ENCODE measurements around the gene ARID4B.

ARID4B gene

GRCh38 chr1:235331401-235331800, 3.4 kb upstream of the ARID4B start:
- Histone ChIP-seq H3K36me3 (ENCODE audit: insufficient read depth, low read length) (peaks cover 47% of the 10 kb centered on the region), H3K79me2 (ENCODE audit: insufficient read depth, low read length) (peaks cover 90% of the 10 kb centered on the region), H3K4me2 (ENCODE audit: insufficient read depth, low read length) (peak overlapping the region; percentile 83), H2AFZ (ENCODE audit: low read depth, low read length) (no peak overlapping the region), H4K20me1 (ENCODE audit: insufficient read depth, low read length) (peaks cover 32% of the 10 kb centered on the region), H3K9ac (ENCODE audit: low read depth, low read length) (peak overlapping the region; percentile 77), H3K4me1 (ENCODE audit: insufficient read depth, low read length) (peaks cover 50% of the 10 kb centered on the region), H3K27ac (ENCODE audit: low read length) (no peak overlapping the region), H3K4me3 (ENCODE audit: low read depth in 1 of 2, low read length in 2 of 2) (peak overlapping the region in 1 of 2 experiments; percentile 81; a peak in 1 of 4 replicates), H3K9me3 (ENCODE audit: insufficient read depth, low read length, severe bottlenecking) (no peaks in the 10 kb centered on the region), H3K27me3 (ENCODE audit: insufficient read depth, low read length, poor library complexity) (no peaks in the 10 kb centered on the region)
- DNase-seq (no peak), ATAC-seq (ENCODE audit: insufficient read depth, low read depth) (no peak)
- TF ChIP-seq EZH2 (IDR thresholded peaks at IDR 0.05; ENCODE audit: borderline replicate concordance, low read depth, low read length, severe bottlenecking): no peak

DNA sequence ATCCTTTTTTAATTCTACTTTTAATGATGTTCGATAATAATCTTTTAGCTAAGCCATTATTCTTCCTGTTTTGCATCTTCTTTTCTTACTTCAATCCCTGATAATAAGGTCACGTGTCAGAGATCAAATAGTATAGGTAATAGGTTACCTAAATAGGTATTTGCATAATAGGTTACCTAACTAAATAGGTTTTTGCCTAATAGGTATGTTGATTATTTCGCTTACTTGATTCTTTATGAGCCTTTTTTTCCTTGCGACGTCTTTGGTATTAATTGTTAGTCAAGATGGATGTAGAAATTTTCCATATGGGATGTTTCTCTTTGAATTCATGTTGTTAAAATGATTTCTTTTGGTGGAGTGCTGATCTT, 2.9 kb upstream of the ARID4B start:
- Histone ChIP-seq H3K27ac (ENCODE audit: low read length) (no peak overlapping the region), H3K9me3 (ENCODE audit: insufficient read depth, low read length, severe bottlenecking) (no peaks in the 10 kb centered on the region), H4K20me1 (ENCODE audit: insufficient read depth, low read length) (peaks cover 37% of the 10 kb centered on the region), H3K4me1 (ENCODE audit: insufficient read depth, low read length) (peaks cover 50% of the 10 kb centered on the region), H3K4me3 (ENCODE audit: low read depth in 1 of 2, low read length in 2 of 2) (peak overlapping the region in 1 of 2 experiments; percentile 81; a peak in 1 of 4 replicates), H2AFZ (ENCODE audit: low read depth, low read length) (no peak overlapping the region), H3K79me2 (ENCODE audit: insufficient read depth, low read length) (peaks cover 92% of the 10 kb centered on the region), H3K36me3 (ENCODE audit: insufficient read depth, low read length) (peaks cover 45% of the 10 kb centered on the region), H3K9ac (ENCODE audit: low read depth, low read length) (peak overlapping the region; percentile 77), H3K27me3 (ENCODE audit: insufficient read depth, low read length, poor library complexity) (no peaks in the 10 kb centered on the region), H3K4me2 (ENCODE audit: insufficient read depth, low read length) (peak overlapping the region; percentile 83)
- no peak for DNase-seq
- no peak for ATAC-seq (ENCODE audit: insufficient read depth, low read depth)
- TF ChIP-seq, protein P1, sequence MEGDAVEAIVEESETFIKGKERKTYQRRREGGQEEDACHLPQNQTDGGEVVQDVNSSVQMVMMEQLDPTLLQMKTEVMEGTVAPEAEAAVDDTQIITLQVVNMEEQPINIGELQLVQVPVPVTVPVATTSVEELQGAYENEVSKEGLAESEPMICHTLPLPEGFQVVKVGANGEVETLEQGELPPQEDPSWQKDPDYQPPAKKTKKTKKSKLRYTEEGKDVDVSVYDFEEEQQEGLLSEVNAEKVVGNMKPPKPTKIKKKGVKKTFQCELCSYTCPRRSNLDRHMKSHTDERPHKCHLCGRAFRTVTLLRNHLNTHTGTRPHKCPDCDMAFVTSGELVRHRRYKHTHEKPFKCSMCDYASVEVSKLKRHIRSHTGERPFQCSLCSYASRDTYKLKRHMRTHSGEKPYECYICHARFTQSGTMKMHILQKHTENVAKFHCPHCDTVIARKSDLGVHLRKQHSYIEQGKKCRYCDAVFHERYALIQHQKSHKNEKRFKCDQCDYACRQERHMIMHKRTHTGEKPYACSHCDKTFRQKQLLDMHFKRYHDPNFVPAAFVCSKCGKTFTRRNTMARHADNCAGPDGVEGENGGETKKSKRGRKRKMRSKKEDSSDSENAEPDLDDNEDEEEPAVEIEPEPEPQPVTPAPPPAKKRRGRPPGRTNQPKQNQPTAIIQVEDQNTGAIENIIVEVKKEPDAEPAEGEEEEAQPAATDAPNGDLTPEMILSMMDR (IDR thresholded peaks at IDR 0.05; ENCODE audit: borderline replicate concordance, extremely low read depth, low read length, poor library complexity, severe bottlenecking): no peak
- no peak for TF ChIP-seq EZH2 (IDR thresholded peaks at IDR 0.05; ENCODE audit: borderline replicate concordance, low read depth, low read length, severe bottlenecking)

DNA sequence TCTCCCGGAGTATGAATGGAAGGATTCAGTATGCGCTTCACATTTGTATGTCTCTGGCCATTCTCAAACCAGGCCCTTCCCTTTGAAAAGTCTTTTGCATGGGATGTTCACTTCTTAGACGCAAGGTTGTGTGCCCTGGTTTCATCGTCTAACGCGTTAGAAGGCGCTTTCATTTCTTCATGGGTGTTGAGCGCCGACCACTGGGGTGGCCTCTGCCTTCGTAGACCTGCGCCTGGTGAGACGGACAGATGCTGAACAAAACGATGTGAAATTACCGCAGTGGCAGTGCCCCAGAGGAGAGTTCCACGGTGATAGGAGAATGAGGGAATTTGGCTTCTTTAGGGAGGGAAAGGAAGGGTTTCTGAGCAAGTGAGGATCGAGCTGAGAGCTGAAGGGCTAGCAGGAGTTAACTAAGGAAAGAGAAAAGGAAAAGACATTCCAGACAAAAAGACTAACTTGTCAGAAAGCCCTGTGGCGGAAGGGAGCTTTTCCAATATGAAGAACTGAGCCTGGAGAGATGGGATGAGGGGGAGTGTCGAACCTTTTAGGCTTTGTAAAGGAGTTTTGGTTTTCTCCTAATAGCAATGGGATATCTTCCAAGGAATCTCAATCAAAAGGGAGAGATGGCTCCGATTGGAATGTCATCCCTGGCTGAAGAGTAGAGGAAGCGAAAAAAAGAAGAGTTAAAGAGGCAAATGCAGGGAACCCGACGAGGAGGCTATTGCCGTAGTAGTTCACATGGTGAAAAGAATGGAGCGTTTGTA, 1.3 kb upstream of the ARID4B start:
- Histone ChIP-seq H3K9ac (ENCODE audit: low read depth, low read length) (peak overlapping the region; percentile 77), H3K79me2 (ENCODE audit: insufficient read depth, low read length) (peaks cover 92% of the 10 kb centered on the region), H3K27me3 (ENCODE audit: insufficient read depth, low read length, poor library complexity) (no peaks in the 10 kb centered on the region), H3K36me3 (ENCODE audit: insufficient read depth, low read length) (peaks cover 37% of the 10 kb centered on the region), H2AFZ (ENCODE audit: low read depth, low read length) (peak overlapping the region; percentile 79), H3K4me3 (ENCODE audit: low read depth in 1 of 2, low read length in 2 of 2) (peak overlapping the region; percentile 81), H3K27ac (ENCODE audit: low read length) (peak overlapping the region; percentile 97), H3K9me3 (ENCODE audit: insufficient read depth, low read length, severe bottlenecking) (no peaks in the 10 kb centered on the region), H3K4me2 (ENCODE audit: insufficient read depth, low read length) (peak overlapping the region; percentile 83), H4K20me1 (ENCODE audit: insufficient read depth, low read length) (peaks cover 47% of the 10 kb centered on the region), H3K4me1 (ENCODE audit: insufficient read depth, low read length) (peaks cover 56% of the 10 kb centered on the region)
- DNase-seq: peak; percentile 54
- TF ChIP-seq, protein P1 (IDR thresholded peaks at IDR 0.05; ENCODE audit: borderline replicate concordance, extremely low read depth, low read length, poor library complexity, severe bottlenecking): peak; percentile 58
- TF ChIP-seq EZH2 (IDR thresholded peaks at IDR 0.05; ENCODE audit: borderline replicate concordance, low read depth, low read length, severe bottlenecking): no peak
- peak; percentile 9; the same call in 1 of the 3 replicates for ATAC-seq (ENCODE audit: insufficient read depth, low read depth)

All from DND-41 (cell line).